HG03565 (cell line): Measurements from ENCODE around the gene NELFE.
"Not testable (repeated sequence)": the region's sequence is repeated elsewhere in the genome, so short reads cannot be mapped to it uniquely, and the experiment has no call there.

Source experiments
- ATAC-seq: cut with Tn5 transposase; IDR thresholded peaks from one replicate; pipeline ENCODE4 v1.9.1; 2021; ENCODE audit warnings: mild to moderate bottlenecking, moderate library complexity; ENCODE audit not compliant: unreplicated experiment

The NELFE gene

GRCh38 chr6:31949926-31950548 is 8.7 kb downstream of the NELFE start:
- ATAC-seq: no peak

GRCh38 chr6:31948753-31949413 is 9.9 kb downstream of the NELFE start:
- no peak for ATAC-seq

DNA sequence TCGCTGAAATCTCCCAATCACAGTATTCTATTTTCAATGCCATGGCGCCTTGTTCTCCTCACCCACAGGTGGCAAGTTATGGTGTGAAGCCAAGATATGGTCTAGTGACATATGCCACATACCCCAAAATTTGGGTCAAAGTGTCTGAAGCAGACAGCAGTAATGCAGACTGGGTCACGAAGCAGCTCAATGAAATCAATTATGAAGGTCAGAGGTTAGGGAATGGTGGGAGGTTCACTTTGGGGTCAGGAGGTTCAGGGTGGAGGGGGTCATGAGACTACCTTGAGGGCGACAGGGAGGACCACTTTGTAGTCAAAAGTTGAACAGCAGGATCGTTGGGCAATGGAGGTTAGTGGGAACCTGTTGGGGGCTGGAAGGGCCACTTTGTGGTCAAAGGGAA is 10.5 kb downstream of the NELFE start:
- ATAC-seq: no peak

DNA sequence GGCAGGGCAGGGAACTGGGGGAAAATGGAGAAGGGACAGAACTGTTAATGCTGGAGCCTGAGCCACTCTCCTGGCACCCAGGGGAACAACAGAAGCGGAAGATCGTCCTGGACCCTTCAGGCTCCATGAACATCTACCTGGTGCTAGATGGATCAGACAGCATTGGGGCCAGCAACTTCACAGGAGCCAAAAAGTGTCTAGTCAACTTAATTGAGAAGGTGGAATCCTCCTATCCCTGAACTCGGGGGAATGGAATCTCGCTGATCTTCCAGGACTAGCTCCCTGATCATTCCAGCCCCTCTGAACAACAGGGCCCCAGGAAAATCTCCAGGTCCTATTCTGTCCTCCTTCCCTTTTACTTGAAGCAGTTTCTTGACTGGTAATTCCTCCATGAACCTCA is 10.9 kb downstream of the NELFE start:
- ATAC-seq: no peak

DNA sequence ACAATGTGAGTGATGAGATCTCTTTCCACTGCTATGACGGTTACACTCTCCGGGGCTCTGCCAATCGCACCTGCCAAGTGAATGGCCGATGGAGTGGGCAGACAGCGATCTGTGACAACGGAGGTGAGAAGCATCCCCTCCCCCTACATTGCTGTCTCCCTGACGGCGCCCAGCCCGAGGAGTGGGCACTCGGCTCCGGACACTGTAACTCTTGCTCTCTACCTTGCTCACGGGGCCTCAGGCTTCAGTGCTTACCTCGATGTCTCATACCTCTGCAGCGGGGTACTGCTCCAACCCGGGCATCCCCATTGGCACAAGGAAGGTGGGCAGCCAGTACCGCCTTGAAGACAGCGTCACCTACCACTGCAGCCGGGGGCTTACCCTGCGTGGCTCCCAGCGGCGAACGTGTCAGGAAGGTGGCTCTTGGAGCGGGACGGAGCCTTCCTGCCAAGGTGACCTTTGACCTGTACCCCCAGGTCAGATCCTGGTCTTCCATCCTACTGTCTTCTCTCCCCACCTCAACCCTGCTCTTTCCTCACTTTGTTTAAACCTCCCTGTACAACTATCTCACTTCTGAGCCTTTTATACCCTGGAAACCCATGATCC is 11.6 kb downstream of the NELFE start:
- ATAC-seq: no peak

DNA sequence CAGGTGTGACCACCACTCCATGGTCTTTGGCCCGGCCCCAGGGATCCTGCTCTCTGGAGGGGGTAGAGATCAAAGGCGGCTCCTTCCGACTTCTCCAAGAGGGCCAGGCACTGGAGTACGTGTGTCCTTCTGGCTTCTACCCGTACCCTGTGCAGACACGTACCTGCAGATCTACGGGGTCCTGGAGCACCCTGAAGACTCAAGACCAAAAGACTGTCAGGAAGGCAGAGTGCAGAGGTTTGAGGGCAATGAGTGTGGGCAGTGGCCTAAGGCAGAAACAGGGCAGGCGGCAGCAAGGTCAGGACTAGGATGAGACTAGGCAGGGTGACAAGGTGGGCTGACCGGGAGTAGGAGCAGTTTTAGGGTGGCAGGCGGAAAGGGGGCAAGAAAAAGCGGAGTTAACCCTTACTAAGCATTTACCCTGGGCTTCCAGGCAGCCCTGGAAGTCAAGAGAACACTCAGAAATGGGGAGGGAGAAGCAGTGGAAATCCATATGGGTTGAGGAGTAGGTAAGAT is 12.3 kb downstream of the NELFE start:
- ATAC-seq: no peak

- no peak for ATAC-seq
These were observed 13.0 kb downstream of the NELFE start, which contains the start of gene CFB for GRCh38 chr6:31945507-31946369. CFB (plus strand) TSS chr6:31946095; CDS start chr6:31946222, 127 bp downstream.

DNA sequence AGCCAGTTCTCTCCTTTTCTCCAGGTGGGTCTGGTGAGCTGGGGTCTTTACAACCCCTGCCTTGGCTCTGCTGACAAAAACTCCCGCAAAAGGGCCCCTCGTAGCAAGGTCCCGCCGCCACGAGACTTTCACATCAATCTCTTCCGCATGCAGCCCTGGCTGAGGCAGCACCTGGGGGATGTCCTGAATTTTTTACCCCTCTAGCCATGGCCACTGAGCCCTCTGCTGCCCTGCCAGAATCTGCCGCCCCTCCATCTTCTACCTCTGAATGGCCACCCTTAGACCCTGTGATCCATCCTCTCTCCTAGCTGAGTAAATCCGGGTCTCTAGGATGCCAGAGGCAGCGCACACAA is 13.6 kb downstream of the NELFE start:
- no peak for ATAC-seq

DNA sequence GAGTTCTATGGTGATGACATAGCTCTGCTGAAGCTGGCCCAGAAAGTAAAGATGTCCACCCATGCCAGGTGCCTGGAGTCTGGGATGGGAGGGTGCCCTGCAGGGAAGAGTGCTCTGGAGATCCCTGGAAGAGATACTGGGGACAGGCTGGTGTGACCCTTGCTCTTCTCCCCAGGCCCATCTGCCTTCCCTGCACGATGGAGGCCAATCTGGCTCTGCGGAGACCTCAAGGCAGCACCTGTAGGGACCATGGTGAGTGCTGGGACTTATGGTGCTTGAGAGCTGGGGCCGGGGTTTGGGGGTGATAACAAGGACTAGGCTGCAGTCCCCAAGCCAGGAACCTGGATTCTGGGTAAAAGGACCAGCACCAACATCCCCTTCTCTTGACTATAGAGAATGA is 15.0 kb downstream of the NELFE start:
- no peak for ATAC-seq

GRCh38 chr6:31940256-31940664 is 18.5 kb downstream of the NELFE start:
- no peak for ATAC-seq

DNA sequence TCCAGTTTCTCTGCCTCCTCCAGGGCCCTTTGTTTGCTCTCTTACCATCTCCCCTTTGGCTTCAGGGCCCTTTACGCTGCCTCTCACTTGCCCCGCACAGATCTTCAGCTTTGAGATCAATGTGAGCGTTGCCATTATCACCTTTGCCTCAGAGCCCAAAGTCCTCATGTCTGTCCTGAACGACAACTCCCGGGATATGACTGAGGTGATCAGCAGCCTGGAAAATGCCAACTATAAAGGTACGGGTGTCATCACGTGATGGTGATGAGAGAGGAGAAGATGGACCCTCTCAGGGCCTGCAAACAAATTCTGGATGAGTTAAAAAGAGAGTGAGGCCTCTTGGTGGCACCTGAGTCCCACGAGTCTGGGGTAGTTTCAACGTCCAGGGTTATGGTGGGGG is 22.9 kb downstream of the NELFE start:
- ATAC-seq: no peak

GRCh38 chr6:31935021-31935420 is 23.8 kb downstream of the NELFE start:
- ATAC-seq: no peak

DNA sequence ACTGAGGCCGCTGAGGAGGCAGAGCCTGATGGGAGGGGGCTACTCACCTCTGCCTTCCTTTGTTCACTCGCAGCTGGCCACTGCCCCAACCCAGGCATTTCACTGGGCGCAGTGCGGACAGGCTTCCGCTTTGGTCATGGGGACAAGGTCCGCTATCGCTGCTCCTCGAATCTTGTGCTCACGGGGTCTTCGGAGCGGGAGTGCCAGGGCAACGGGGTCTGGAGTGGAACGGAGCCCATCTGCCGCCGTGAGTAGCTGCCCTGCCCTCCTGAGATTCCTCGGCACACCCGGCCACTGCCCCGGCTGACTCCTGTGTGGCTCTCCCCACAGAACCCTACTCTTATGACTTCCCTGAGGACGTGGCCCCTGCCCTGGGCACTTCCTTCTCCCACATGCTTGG is 25.2 kb downstream of the NELFE start:
- ATAC-seq: no peak

GRCh38 chr6:31932137-31932536 is 26.6 kb downstream of the NELFE start:
- ATAC-seq: not testable (repeated sequence)

DNA sequence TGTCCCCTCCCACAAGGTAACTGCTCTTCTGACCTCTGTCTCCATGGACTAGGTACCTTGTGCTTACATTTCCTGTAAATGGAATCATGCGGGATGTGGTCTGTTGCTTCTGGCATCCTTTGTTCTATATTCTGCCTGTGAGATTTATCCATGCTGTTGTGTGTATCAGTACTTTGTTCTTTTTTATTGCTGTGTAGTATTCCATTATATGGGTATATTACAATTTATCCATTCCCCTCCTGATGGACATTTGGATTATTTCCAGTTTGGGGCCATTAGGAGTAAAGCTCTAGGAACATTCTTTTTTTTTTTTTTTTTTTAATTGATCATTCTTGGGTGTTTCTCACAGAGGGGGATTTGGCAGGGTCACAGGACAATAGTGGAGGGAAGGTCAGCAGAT is 27.8 kb downstream of the NELFE start:
- no peak for ATAC-seq

DNA sequence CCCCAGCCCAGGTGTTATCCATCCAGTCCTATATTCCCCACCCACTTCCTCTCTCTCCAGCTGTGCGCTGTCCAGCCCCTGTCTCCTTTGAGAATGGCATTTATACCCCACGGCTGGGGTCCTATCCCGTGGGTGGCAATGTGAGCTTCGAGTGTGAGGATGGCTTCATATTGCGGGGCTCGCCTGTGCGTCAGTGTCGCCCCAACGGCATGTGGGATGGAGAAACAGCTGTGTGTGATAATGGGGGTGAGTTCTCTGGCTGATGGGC is 30.2 kb downstream of the NELFE start:
- no peak for ATAC-seq

- no peak for ATAC-seq
These were observed 30.7 kb downstream of the NELFE start for GRCh38 chr6:31927863-31928671.

GRCh38 chr6:31927242-31927862 is 31.4 kb downstream of the NELFE start, which contains the start of gene C2:
C2 (plus strand) TSS chr6:31927717; CDS start chr6:31927753, 36 bp downstream.
- ATAC-seq: no peak

- no peak for ATAC-seq
These were observed 35.8 kb downstream of the NELFE start for GRCh38 chr6:31922942-31923341.

DNA sequence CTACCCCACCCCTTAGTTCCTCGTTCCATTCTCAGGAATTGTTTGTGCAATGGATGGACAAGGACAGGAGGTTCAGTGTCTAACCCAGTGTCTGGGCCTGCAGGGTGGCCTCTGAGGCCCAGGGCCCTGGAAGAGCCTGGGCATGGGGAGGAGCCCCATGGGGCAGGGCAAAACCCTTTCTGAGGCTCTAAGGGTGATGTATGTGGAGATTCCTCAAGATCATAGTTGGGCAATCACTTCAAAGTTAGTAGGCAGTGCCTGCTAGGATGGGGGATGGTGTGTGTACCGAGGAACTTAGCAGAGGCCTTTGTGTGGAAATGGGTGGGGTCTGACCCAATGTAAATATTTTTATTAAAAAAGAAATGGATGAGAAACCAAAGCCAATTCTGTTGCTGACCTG is 38.0 kb downstream of the NELFE start:
- ATAC-seq: no peak
